Suprapubic skin (tissue), 4 donors: ENCODE results near the gene MYO5C. TPM values are rescaled to one million over a fixed set of nuclear protein-coding genes. Genes with fewer than 3 reads are reported as not detected.

ENCODE experiments used
- DNase-seq, 2 donors: peaks; one replicate each; pipeline ENCODE4 v3.0.0-alpha.2; 2019; ENCODE audit warnings: low spot score in 2 of 2
- H3K27ac ChIP-seq: fragments of 200-600 bp; sonication (generic); one replicate; pipeline ENCODE4 v1.5.1; 2019
- H3K27me3 ChIP-seq: fragments of 200-600 bp; sonication (generic); one replicate; pipeline ENCODE4 v1.5.1; 2019
- H3K36me3 ChIP-seq: fragments of 200-600 bp; sonication (generic); one replicate; pipeline ENCODE4 v1.5.1; 2019
- H3K4me1 ChIP-seq: fragments of 200-600 bp; sonication (generic); one replicate; pipeline ENCODE4 v1.5.1; 2019
- H3K4me3 ChIP-seq: fragments of 200-600 bp; sonication (generic); one replicate; pipeline ENCODE4 v1.5.1; 2019; ENCODE audit warnings: mild to moderate bottlenecking
- H3K9me3 ChIP-seq: fragments of 200-600 bp; sonication (generic); one replicate; pipeline ENCODE4 v1.5.1; 2019
- CTCF ChIP-seq, 2 donors: fragments of 200-600 bp in 1 of 2; fragments of 450-650 bp in 1 of 2; sonication (generic) in 1 of 2; IDR thresholded peaks; one replicate each; pipeline ENCODE4 v1.5.1; 2016 to 2019; ENCODE audit warnings: antibody characterized with exemption in 2 of 2, mild to moderate bottlenecking in 1 of 2, moderate library complexity in 1 of 2
- EP300 ChIP-seq: sonication (generic); formaldehyde crosslinking; IDR thresholded peaks from one replicate; pipeline ENCODE4 v1.6.1; 2017; ENCODE audit warnings: antibody characterized with exemption
- POLR2A ChIP-seq, 2 donors: fragments of 450-650 bp; IDR thresholded peaks; one replicate each; pipeline ENCODE4 v1.6.1; 2017; ENCODE audit warnings: antibody characterized with exemption in 2 of 2, mild to moderate bottlenecking in 2 of 2, moderate library complexity in 2 of 2
- POLR2AphosphoS5 ChIP-seq, 3 donors: sonication (generic); formaldehyde crosslinking; IDR thresholded peaks; one replicate each; pipeline ENCODE4 v1.6.1; 2017; ENCODE audit warnings: antibody characterized with exemption in 3 of 3
- WGBS: methylation state at CpG from one replicate; pipeline ENCODE4 v1.1.5; 2018; 5-methylcytosine and 5-hydroxymethylcytosine counted together
- total RNA-seq, 4 donors: library from RNA; depleted of rRNA; stranded (reverse); fragments of >200 nt; gene quantifications; one replicate each; pipeline ENCODE4 v1.1.0, GENCODE V29; 2016

MYO5C gene
- total RNA-seq, 4 donors from 2014 or later = 11.2 to 31.5 (median 14.9) TPM

DNA sequence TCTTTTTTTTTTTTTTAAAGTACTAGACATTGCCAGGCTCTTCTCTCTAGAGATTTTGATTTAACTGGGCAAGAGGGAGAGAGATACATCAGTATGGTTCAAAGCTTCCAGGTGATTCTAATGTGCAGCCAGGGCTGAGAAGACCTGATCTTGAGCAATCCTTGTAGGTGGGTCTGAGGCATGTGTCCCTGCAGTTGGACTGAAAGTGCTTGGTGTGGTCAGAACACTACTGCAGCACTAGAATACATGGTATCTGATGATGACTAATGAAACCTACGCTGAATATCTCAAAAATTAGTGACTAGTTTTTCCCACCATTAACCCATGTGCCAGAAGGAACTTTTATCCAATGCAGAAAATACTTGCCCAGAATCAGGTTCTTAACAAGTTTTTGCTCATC lies 34.4 kb upstream of the MYO5C start:
- Histone ChIP-seq H3K9me3 (no peaks in the 10 kb centered on the region), H3K27ac (no peak overlapping the region), H3K36me3 (peaks cover 48% of the 10 kb centered on the region), H3K4me3 (no peak overlapping the region), H3K27me3 (no peaks in the 10 kb centered on the region), H3K4me1 (peaks cover 6% of the 10 kb centered on the region)
- no peak for TF ChIP-seq CTCF (IDR thresholded peaks at IDR 0.05)
- no peak for TF ChIP-seq EP300
- no peak for TF ChIP-seq POLR2AphosphoS5 (IDR thresholded peaks at IDR 0.05)
- no peak for TF ChIP-seq POLR2A (IDR thresholded peaks at IDR 0.05)
- WGBS = 94% methylated on average over 1 of the region's 1 CpG
- DNase-seq = no peak

- no peaks in the 10 kb centered on the region for H3K27me3 ChIP-seq
- no peaks in the 10 kb centered on the region for H3K9me3 ChIP-seq
- 57% methylated on average over 2 of the region's 2 CpGs for WGBS
- peaks cover 49% of the 10 kb centered on the region for H3K36me3 ChIP-seq
- peaks cover 6% of the 10 kb centered on the region for H3K4me1 ChIP-seq
- TF ChIP-seq EP300 (no peak), CTCF (IDR thresholded peaks at IDR 0.05) (no peak), POLR2A (IDR thresholded peaks at IDR 0.05) (no peak), POLR2AphosphoS5 (IDR thresholded peaks at IDR 0.05) (no peak)
- H3K4me3 ChIP-seq = no peak overlapping the region
- no peak overlapping the region for H3K27ac ChIP-seq
- no peak for DNase-seq
Observed at GRCh38 chr15:52329150-52329549, 33.5 kb upstream of the MYO5C start.

GRCh38 chr15:52328680-52329079 lies 33.1 kb upstream of the MYO5C start:
- no peak for TF ChIP-seq POLR2A (IDR thresholded peaks at IDR 0.05)
- no peak overlapping the region for H3K27ac ChIP-seq
- no peaks in the 10 kb centered on the region for H3K27me3 ChIP-seq
- no peak for DNase-seq
- peaks cover 6% of the 10 kb centered on the region for H3K4me1 ChIP-seq
- H3K4me3 ChIP-seq = no peak overlapping the region
- 76% methylated on average over 2 of the region's 2 CpGs for WGBS
- H3K36me3 ChIP-seq = peaks cover 50% of the 10 kb centered on the region
- H3K9me3 ChIP-seq = no peaks in the 10 kb centered on the region

GRCh38 chr15:52326756-52327155 lies 31.2 kb upstream of the MYO5C start:
- peaks cover 59% of the 10 kb centered on the region for H3K36me3 ChIP-seq
- H3K27me3 ChIP-seq = no peaks in the 10 kb centered on the region
- no peak overlapping the region for H3K27ac ChIP-seq
- H3K4me1 ChIP-seq = peaks cover 3% of the 10 kb centered on the region
- no peak overlapping the region for H3K4me3 ChIP-seq
- TF ChIP-seq POLR2AphosphoS5 (IDR thresholded peaks at IDR 0.05) = no peak
- no peak for TF ChIP-seq CTCF (IDR thresholded peaks at IDR 0.05)
- no peak for TF ChIP-seq POLR2A (IDR thresholded peaks at IDR 0.05)
- no peak for TF ChIP-seq EP300
- DNase-seq = no peak
- no peaks in the 10 kb centered on the region for H3K9me3 ChIP-seq
- WGBS = 86% methylated on average over 2 of the region's 2 CpGs

DNA sequence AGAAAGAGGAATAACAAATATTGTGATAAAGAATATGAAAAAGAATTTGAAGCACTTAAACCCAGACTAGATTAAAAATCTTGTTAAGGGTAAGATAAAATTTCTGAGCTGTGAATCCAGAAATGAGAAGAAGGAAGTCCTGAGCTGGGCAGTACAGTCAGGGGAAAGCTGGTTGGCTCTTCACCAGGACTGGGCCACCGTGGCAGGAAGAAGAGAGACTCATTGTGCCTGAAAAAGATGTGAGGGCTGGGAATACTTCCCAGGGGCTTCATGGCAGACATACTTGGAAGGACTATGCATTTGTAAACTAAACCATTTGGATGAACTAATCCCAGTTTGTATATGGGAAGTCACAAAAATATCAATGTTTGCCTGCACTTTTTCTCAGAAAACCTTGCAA lies 28.5 kb upstream of the MYO5C start:
- Histone ChIP-seq H3K4me3 (no peak overlapping the region), H3K36me3 (peaks cover 74% of the 10 kb centered on the region), H3K4me1 (no peaks in the 10 kb centered on the region), H3K27ac (no peak overlapping the region), H3K9me3 (no peaks in the 10 kb centered on the region), H3K27me3 (no peaks in the 10 kb centered on the region)
- no peak for TF ChIP-seq POLR2AphosphoS5 (IDR thresholded peaks at IDR 0.05)
- TF ChIP-seq EP300 = no peak
- TF ChIP-seq CTCF (IDR thresholded peaks at IDR 0.05) = no peak
- no peak for TF ChIP-seq POLR2A (IDR thresholded peaks at IDR 0.05)
- 36% methylated on average over 1 of the region's 1 CpG for WGBS
- no peak for DNase-seq
